Measurements from ENCODE around the gene HNRNPLL.
"Not testable (repeated sequence)": the region's sequence is repeated elsewhere in the genome, so short reads cannot be mapped to it uniquely, and the experiment has no call there.

HNRNPLL gene

GRCh38 chr2:38619458-38620164 is 16.9 kb upstream of the HNRNPLL start:
- DNase-seq = peak in 1 of 2 donors; percentile 11

- no peak for DNase-seq
Observed at GRCh38 chr2:38617301-38617700, 14.6 kb upstream of the HNRNPLL start.

GRCh38 chr2:38615237-38615636 is 12.5 kb upstream of the HNRNPLL start:
- DNase-seq = no peak

- DNase-seq = no peak
Observed at GRCh38 chr2:38613849-38614213, 11.1 kb upstream of the HNRNPLL start.

- DNase-seq = no peak
Observed at GRCh38 chr2:38613126-38613848, 10.6 kb upstream of the HNRNPLL start.

- no peak for DNase-seq
Observed at GRCh38 chr2:38610851-38611801, 8.4 kb upstream of the HNRNPLL start.

GRCh38 chr2:38609246-38609645 is 6.5 kb upstream of the HNRNPLL start:
- not testable (repeated sequence) for DNase-seq

GRCh38 chr2:38608755-38609154 is 6.0 kb upstream of the HNRNPLL start:
- DNase-seq = no peak

- DNase-seq = no peak
Observed at GRCh38 chr2:38605298-38605830, 2.6 kb upstream of the HNRNPLL start.

GRCh38 chr2:38603402-38604290 is 918 bp upstream of the HNRNPLL start:
- peak; percentile 83 to 85 for DNase-seq

- DNase-seq = peak; percentile 17 to 36
Observed at GRCh38 chr2:38602136-38602731, 494 bp downstream of the HNRNPLL start.

- DNase-seq = no peak
Observed at GRCh38 chr2:38601463-38602135, 1.1 kb downstream of the HNRNPLL start.

- no peak for DNase-seq
Observed at GRCh38 chr2:38600921-38601455, 1.7 kb downstream of the HNRNPLL start.

GRCh38 chr2:38600242-38600891 is 2.4 kb downstream of the HNRNPLL start:
- no peak for DNase-seq

- peak in 1 of 2 donors; percentile 48 for DNase-seq
Observed at GRCh38 chr2:38599706-38600105, 3.0 kb downstream of the HNRNPLL start.

GRCh38 chr2:38598991-38599295 is 3.8 kb downstream of the HNRNPLL start:
- no peak for DNase-seq

GRCh38 chr2:38598200-38598990 is 4.3 kb downstream of the HNRNPLL start:
- peak in 1 of 2 donors; percentile 42 for DNase-seq

GRCh38 chr2:38597115-38597514 is 5.6 kb downstream of the HNRNPLL start:
- no peak for DNase-seq

GRCh38 chr2:38596229-38596628 is 6.5 kb downstream of the HNRNPLL start:
- DNase-seq = no peak

Data from CD4-positive, alpha-beta T cell treated with Interleukin-1 beta for 1 hour (primary cell).